Activated naive CD8-positive, alpha-beta T cell treated with anti-CD3 and anti-CD28 coated beads, Interleukin-2, amount 10 ng/mL, durations not matched to agents 7 days and 5 days (primary cell): ENCODE results near the gene FAM3C. TPM values are rescaled to one million over a fixed set of nuclear protein-coding genes. Genes with fewer than 3 reads are reported as not detected.
"Not testable (repeated sequence)": the region's sequence is repeated elsewhere in the genome, so short reads cannot be mapped to it uniquely, and the experiment has no call there.

Experiments used
- ATAC-seq: fragments of 150-1000 bp; cut with Tn5 transposase; one replicate; pipeline ENCODE4 v1.10.0; 2021; ENCODE audit warnings: low read depth, moderate library complexity
- POLR2A ChIA-PET: fragments of 350-600 bp; sonication (Branson Sonifier 250); formaldehyde crosslinking; loops from one replicate; lab custom pipeline; 2021; ENCODE audit warnings: antibody characterized with exemption; lab: Charles Lee
- DNase-seq: peaks from one replicate; pipeline ENCODE4 v3.0.0; 2021
- H3K27ac Mint-ChIP-seq: one replicate; pipeline ENCODE4 v1.8.0; 2022; ENCODE audit warnings: mild to moderate bottlenecking, mixed read lengths
- H3K27me3 Mint-ChIP-seq: one replicate; pipeline ENCODE4 v1.8.0; 2022; ENCODE audit warnings: mild to moderate bottlenecking, moderate library complexity, mixed read lengths
- H3K36me3 Mint-ChIP-seq: one replicate; pipeline ENCODE4 v1.8.0; 2021; ENCODE audit warnings: mild to moderate bottlenecking, mixed read lengths
- H3K4me1 Mint-ChIP-seq: one replicate; pipeline ENCODE4 v1.8.0; 2021; ENCODE audit warnings: mixed read lengths
- H3K4me3 Mint-ChIP-seq: one replicate; pipeline ENCODE4 v1.8.0; 2022; ENCODE audit warnings: mild to moderate bottlenecking, moderate library complexity, mixed read lengths
- H3K9me3 Mint-ChIP-seq: one replicate; pipeline ENCODE4 v1.8.0; 2021; ENCODE audit warnings: mixed read lengths
- total RNA-seq, 2 experiments: library from RNA; stranded (reverse); gene quantifications; one replicate each; pipeline ENCODE4 v1.2.3, GENCODE V29; 2021

FAM3C gene
- total RNA-seq, 2 experiments from 2014 or later, result 21.4 to 21.8 TPM

DNA sequence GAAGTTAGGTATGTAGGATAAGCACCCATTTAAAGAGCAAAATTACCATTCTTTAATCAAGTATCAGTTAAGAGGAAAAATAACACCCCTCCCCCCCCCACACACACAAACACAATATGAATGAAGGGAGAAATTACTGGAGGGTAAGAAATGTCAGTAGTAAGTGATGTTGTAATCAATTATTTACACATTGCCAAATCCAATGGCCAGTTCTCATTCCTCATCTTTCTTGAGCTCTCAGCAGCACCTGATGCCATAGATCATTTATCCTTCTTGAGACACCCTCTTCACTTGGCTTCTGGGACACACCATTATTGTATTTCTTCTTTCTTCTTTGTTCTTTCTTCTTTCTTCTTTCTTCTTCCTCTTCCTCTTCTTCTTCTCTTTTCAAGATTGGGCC is 33.7 kb upstream of the FAM3C start:
- POLR2A ChIA-PET, result no interaction called here

DNA sequence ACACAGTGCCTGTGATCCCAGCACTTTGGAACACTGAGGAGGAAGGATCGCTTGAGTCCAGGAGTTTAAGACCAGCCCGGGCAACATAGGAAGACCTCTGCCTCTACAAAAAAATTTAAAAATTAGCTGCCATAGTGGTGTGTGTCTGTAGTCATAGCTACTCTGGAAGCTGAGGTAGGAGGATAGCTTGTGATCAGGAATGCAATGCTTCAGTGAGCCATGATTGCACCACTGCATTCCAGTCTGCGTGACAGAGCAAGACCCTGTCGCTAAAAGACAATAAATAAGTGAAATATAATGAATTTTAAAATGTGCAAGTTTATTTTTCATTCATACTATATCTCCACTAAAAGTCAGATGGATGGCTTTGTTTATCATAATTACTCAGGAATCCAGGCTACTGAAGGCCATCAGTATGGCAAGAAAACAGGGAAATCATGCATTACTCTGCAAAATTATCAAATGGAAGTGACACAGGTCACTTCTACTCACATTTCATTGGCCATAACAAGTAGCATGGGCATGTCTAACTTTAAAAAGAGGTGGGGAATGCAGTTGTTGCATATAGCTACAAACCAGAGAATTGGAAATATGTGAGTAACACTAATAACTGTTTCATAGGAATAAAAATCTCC is 32.9 kb upstream of the FAM3C start:
- POLR2A ChIA-PET, result no interaction called here
- H3K4me3 Mint-ChIP-seq, result no peak overlapping the region
- DNase-seq, result no peak
- H3K36me3 Mint-ChIP-seq, result peaks cover 1% of the 10 kb centered on the region
- H3K27ac Mint-ChIP-seq, result no peak overlapping the region
- H3K27me3 Mint-ChIP-seq, result no peaks in the 10 kb centered on the region
- ATAC-seq, result no peak
- H3K4me1 Mint-ChIP-seq, result no peaks in the 10 kb centered on the region
- no peaks in the 10 kb centered on the region for H3K9me3 Mint-ChIP-seq

More for the DNA sequence above, 33.7 kb upstream of the FAM3C start:
- H3K4me3 Mint-ChIP-seq, result no peak overlapping the region
- DNase-seq, result no peak
- ATAC-seq, result no peak
- H3K36me3 Mint-ChIP-seq, result peaks cover 1% of the 10 kb centered on the region
- H3K9me3 Mint-ChIP-seq, result no peaks in the 10 kb centered on the region
- H3K4me1 Mint-ChIP-seq, result no peaks in the 10 kb centered on the region
- no peaks in the 10 kb centered on the region for H3K27me3 Mint-ChIP-seq
- no peak overlapping the region for H3K27ac Mint-ChIP-seq

DNA sequence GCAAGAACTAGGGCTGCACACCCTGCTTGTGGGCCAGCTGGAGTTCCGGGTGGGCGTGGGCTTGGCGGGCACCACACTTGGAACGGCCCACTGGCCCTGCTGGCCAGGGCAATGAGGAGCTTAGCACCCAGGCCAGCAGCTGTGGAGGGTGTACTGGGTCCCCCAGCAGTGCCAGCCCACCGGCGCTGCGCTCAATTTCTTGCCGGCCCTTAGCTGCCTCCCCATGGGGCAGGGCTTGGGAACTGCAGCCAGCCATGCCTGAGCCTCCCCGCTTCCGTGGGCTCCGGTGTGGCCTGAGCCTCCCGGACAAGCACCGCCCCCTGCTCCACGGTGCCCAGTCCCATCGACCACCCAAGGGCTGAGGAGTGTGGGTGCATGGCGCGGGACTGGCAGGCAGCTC is 25.6 kb upstream of the FAM3C start:
- H3K36me3 Mint-ChIP-seq, H3K27ac Mint-ChIP-seq, DNase-seq, ATAC-seq, H3K4me3 Mint-ChIP-seq, H3K9me3 Mint-ChIP-seq, H3K27me3 Mint-ChIP-seq, POLR2A ChIA-PET, H3K4me1 Mint-ChIP-seq: not testable (repeated sequence)

DNA sequence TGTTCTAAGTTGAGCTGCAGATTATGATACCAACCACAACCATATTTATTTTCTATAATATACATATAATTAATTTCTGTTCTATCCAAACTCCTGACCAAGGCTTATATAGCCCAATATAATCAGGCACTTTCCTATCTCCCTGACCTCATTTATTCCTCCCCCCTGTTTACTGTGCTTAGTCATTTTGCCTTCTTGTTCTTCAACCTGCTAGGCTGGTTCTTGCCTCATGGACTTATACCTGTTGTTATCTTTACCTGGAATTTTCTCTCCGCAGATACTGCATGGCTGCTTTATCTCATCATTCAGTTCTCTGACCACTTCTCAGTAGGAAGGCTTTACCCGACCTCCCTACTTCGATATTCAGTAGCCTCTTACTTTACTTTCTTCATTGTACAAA is 24.9 kb upstream of the FAM3C start:
- POLR2A ChIA-PET, result no interaction called here
- no peaks in the 10 kb centered on the region for H3K27me3 Mint-ChIP-seq
- H3K9me3 Mint-ChIP-seq, result no peaks in the 10 kb centered on the region
- H3K36me3 Mint-ChIP-seq, result peaks cover 2% of the 10 kb centered on the region
- DNase-seq, result no peak
- H3K27ac Mint-ChIP-seq, result no peak overlapping the region
- no peaks in the 10 kb centered on the region for H3K4me1 Mint-ChIP-seq
- no peak overlapping the region for H3K4me3 Mint-ChIP-seq
- ATAC-seq, result no peak

- H3K9me3 Mint-ChIP-seq, result no peaks in the 10 kb centered on the region
Measured at GRCh38 chr7:121419201-121420148, 23.4 kb upstream of the FAM3C start.

GRCh38 chr7:121416533-121416932 is 20.4 kb upstream of the FAM3C start:
- POLR2A ChIA-PET, result no interaction called here
- no peak for ATAC-seq
- H3K36me3 Mint-ChIP-seq, result peaks cover 2% of the 10 kb centered on the region

More at GRCh38 chr7:121419201-121420148, 23.4 kb upstream of the FAM3C start:
- H3K27me3 Mint-ChIP-seq, result no peaks in the 10 kb centered on the region
- no peak for DNase-seq
- no peak overlapping the region for H3K27ac Mint-ChIP-seq
- peaks cover 2% of the 10 kb centered on the region for H3K36me3 Mint-ChIP-seq
- no peak for ATAC-seq
- POLR2A ChIA-PET, result no interaction called here
- no peak overlapping the region for H3K4me3 Mint-ChIP-seq
- no peaks in the 10 kb centered on the region for H3K4me1 Mint-ChIP-seq

DNA sequence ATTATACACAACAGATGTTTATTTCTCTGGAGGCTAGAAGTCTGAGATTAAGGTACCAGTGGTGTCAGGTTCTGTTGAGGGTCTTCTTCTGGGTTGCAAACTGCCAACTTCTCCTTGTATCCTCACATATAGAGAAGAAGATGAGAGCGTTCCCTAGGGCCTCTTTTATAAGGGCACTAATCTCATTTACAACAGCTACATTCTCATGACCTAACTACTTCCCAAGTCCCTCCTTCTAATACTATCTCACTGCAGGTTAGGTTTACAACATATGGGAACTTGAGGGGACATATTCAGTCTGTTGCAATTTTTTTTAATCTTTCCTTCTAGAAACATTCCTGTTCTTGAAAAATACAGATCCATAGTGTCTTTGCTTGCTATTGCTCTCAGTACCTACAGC is 18.3 kb upstream of the FAM3C start:
- H3K27me3 Mint-ChIP-seq, result peaks cover 6% of the 10 kb centered on the region
- POLR2A ChIA-PET, result no interaction called here
- H3K36me3 Mint-ChIP-seq, result no peaks in the 10 kb centered on the region
- H3K27ac Mint-ChIP-seq, result no peak overlapping the region
- ATAC-seq (no peak), DNase-seq (no peak)
- H3K4me1 Mint-ChIP-seq, result peaks cover 4% of the 10 kb centered on the region
- no peak overlapping the region for H3K4me3 Mint-ChIP-seq
- no peaks in the 10 kb centered on the region for H3K9me3 Mint-ChIP-seq

More at GRCh38 chr7:121416533-121416932, 20.4 kb upstream of the FAM3C start:
- Mint-ChIP-seq H3K27ac (no peak overlapping the region), H3K4me3 (no peak overlapping the region), H3K27me3 (peaks cover 6% of the 10 kb centered on the region), H3K9me3 (no peaks in the 10 kb centered on the region), H3K4me1 (no peaks in the 10 kb centered on the region)
- DNase-seq, result no peak

DNA sequence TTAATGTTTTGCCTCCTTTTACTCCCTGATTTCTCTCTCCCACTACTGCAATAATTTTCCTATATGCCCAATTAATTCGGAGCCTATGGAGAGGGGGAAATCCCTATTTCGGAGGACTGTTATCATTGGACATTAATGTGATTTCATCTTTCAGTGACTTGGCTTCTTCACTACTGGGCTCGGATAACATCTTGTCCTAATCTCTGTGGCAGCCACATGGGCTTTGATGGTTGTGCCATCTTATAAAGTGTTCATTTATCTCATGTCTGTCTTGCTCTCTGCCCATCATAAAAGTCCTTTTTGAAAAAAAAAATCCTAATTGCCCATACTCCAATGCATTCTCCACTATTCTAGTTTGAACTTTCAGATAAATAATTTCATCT is 15.5 kb upstream of the FAM3C start:
- Mint-ChIP-seq H3K4me3 (no peak overlapping the region), H3K36me3 (no peaks in the 10 kb centered on the region), H3K27me3 (peaks cover 10% of the 10 kb centered on the region), H3K9me3 (no peaks in the 10 kb centered on the region), H3K4me1 (peaks cover 4% of the 10 kb centered on the region), H3K27ac (no peak overlapping the region)
- DNase-seq, result no peak
- no peak for ATAC-seq
- POLR2A ChIA-PET, result no interaction called here

DNA sequence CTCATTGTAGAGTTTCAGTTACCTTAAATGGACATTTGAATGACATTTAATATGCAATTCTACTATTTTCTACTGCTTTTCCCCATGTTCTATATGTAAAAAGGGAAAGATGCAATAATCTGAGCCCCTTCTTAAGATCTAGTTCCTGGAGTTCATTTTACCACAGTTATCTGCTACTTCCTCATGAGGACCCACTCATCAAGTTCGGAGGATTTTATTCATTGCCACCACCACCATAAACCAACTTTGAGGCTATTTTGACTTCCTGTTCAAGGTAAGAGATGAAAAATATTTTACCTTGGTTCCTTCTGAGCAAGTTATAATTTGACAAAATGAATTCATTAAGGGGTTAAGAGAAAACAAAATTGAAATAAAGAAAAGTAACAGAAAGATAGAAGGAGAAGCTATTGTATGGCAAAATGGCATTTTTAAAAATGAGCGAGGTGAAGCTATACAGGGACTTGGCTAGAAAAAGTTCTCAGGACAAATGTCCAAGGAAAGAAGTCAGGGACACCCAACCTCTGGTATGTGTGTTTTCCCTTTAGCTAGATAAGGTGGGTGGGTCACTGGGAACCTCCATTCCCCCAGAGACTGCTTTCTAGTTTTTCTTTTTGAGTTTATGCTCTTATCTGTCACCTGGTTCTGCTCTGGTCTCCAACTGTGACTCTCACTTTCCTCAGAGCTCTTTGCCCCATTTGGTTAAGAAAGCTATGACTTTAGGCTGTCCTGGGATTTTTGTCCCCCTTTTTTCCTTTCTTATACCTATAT is 14.9 kb upstream of the FAM3C start:
- POLR2A ChIA-PET, result no interaction called here
- no peaks in the 10 kb centered on the region for H3K9me3 Mint-ChIP-seq
- peaks cover 4% of the 10 kb centered on the region for H3K4me1 Mint-ChIP-seq
- peaks cover 10% of the 10 kb centered on the region for H3K27me3 Mint-ChIP-seq
- H3K27ac Mint-ChIP-seq, result no peak overlapping the region
- ATAC-seq (no peak), DNase-seq (no peak)
- H3K36me3 Mint-ChIP-seq, result no peaks in the 10 kb centered on the region
- H3K4me3 Mint-ChIP-seq, result peak overlapping the region; percentile 9

DNA sequence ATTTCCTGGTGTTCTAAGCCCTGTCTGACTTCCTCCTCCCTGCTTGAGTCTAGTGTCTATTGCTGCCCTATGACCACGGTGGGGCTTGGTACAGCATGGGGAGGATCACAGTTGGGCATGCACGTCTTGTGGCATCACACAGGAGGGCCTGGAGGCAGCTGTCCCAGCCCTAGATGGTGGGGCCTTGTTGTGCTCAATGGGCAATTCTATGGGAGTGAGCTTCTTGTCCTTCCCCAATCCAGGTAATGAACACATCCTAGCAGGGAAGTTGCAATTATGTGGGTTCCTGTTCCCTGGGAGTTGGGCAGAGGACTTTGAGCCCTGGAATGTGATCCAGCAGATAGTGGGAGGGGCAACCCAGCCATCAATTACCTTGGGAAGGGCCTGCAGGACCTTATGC is 10.8 kb upstream of the FAM3C start:
- no peak for ATAC-seq
- no peak for DNase-seq
- Mint-ChIP-seq H3K4me3 (no peak overlapping the region), H3K27me3 (peaks cover 8% of the 10 kb centered on the region), H3K4me1 (peaks cover 4% of the 10 kb centered on the region), H3K36me3 (no peaks in the 10 kb centered on the region), H3K9me3 (no peaks in the 10 kb centered on the region), H3K27ac (no peak overlapping the region)
- POLR2A ChIA-PET, result no interaction called here

- POLR2A ChIA-PET, result no interaction called here
- ATAC-seq, result no peak
- H3K9me3 Mint-ChIP-seq, result no peaks in the 10 kb centered on the region
- H3K27ac Mint-ChIP-seq, result no peak overlapping the region
- DNase-seq, result no peak
- H3K36me3 Mint-ChIP-seq, result no peaks in the 10 kb centered on the region
- peaks cover 8% of the 10 kb centered on the region for H3K27me3 Mint-ChIP-seq
- peaks cover 4% of the 10 kb centered on the region for H3K4me1 Mint-ChIP-seq
- H3K4me3 Mint-ChIP-seq, result no peak overlapping the region
Measured at GRCh38 chr7:121406461-121406860, 10.4 kb upstream of the FAM3C start.

GRCh38 chr7:121404348-121404747 is 8.2 kb upstream of the FAM3C start:
- ATAC-seq (no peak), DNase-seq (no peak)
- H3K27me3 Mint-ChIP-seq, result peaks cover 8% of the 10 kb centered on the region
- H3K4me3 Mint-ChIP-seq, result no peak overlapping the region
- no peak overlapping the region for H3K27ac Mint-ChIP-seq
- no peaks in the 10 kb centered on the region for H3K4me1 Mint-ChIP-seq
- no peaks in the 10 kb centered on the region for H3K9me3 Mint-ChIP-seq
- POLR2A ChIA-PET, result no interaction called here
- no peaks in the 10 kb centered on the region for H3K36me3 Mint-ChIP-seq

DNA sequence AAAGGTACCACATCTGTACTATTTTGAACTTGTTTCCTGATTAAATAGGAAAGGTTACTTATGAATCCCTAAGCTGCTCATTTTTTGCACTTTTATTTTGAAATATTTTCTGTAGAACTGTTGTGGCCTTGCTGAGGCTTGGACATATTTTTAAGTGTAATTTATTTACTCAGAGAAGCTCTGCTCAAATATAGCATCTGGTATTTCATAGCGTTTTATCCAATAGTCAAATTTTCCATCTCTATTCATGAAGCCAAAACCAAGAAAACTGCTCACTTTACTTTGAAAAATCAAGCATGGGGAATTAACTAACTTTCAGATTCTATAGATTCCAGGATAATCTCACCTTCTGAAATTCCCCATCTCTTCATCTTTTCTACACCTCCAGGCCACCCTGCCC is 6.6 kb upstream of the FAM3C start:
- no peak overlapping the region for H3K27ac Mint-ChIP-seq

More for the DNA sequence above, 6.6 kb upstream of the FAM3C start:
- DNase-seq (no peak), ATAC-seq (no peak)
- Mint-ChIP-seq H3K36me3 (no peaks in the 10 kb centered on the region), H3K27me3 (peaks cover 4% of the 10 kb centered on the region), H3K4me3 (no peak overlapping the region), H3K9me3 (no peaks in the 10 kb centered on the region), H3K4me1 (no peaks in the 10 kb centered on the region)
- POLR2A ChIA-PET, result no interaction called here
